NCI-H2196 (cell line): Measurements from ENCODE around the gene NUS1.
"Not testable (repeated sequence)": the region's sequence is repeated elsewhere in the genome, so short reads cannot be mapped to it uniquely, and the experiment has no call there.

Experiments used
- DNase-seq: peaks from one replicate; lab custom pipeline; 2025; ENCODE audit not compliant: unreplicated experiment; lab: John Stamatoyannopoulos, UW

Gene NUS1

GRCh38 chr6:117711369-117711768 is 36.1 kb downstream of the NUS1 start:
- DNase-seq: no peak

DNA sequence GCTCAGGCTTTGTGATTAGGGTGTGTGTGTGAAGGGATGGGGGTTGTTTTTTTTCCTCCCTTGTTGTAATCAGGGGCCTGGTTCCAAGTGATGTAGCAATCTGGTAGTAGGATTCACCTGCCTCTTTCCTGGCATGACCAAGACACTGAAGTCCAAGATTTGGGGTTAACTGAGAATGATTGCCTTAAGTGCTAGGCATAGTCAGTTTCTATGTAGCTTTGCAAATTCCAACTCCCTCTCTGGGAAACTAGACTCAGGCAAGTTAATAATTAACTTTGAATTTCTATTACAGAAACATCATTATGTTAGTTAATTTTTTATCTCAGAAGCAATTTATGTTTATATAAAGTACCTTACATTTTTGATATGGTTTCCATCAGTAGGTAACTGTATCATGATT is 43.6 kb downstream of the NUS1 start:
- no peak for DNase-seq

- DNase-seq: not testable (repeated sequence)
Observed at GRCh38 chr6:117721520-117721919, 46.3 kb downstream of the NUS1 start.

GRCh38 chr6:117728626-117729025 is 53.4 kb downstream of the NUS1 start:
- no peak for DNase-seq

- DNase-seq: no peak
Observed at GRCh38 chr6:117729613-117730012, 54.3 kb downstream of the NUS1 start.

DNA sequence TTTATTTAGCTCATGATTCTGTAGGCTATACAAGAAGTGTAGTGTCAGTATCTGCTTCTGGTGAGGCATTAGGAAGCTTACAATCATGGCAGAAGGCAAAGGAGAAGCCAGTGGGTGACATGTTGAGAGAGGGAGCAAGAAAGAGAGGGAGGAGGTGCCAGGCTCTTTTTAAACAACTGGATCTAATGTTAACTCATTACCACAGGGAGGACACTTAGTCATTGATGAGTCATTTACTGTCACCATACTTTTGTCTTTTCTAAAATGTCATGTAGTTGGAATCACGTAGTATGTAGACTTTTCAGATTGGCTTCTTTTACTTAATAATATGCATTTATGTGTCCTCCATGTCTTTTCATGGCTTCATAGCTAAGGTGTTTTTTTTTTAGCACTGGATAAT is 58.1 kb downstream of the NUS1 start:
- no peak for DNase-seq

DNA sequence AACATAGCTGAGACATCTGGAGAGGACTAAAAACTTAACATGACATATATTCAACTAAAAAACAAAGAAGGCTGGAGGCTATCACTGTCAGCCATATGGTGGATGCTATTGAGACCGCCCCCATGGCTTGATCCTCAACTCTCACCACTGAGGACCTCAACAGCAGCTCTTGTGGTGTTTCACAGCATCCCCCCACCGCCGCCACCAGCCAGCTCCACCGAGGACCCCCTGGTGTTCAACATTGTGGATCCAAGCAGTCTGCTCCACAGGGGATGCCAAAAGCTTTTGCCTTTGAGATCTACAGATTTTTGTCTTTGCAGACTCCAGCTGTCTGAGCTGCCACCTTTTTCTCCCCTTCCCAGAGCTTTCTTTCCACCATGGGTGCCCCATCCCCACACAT is 64.6 kb downstream of the NUS1 start:
- DNase-seq: no peak

DNA sequence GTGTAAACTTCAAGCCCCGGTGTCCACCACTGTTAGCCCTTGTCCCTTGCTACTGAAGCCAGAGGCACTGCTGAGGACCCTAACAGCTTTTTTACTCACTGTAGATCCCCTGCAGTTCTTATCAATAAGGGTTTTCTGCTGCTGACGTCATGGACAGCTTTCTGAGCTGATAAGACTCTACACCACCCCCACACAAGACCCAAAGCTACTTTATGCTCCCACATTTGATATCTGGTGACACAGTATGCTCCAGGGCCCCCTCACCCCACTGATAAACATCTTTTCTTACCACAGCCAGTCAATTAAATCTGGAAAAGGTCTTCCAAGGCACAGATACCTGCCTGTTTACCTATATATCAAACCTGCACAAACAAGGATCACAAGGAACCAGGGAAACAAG is 65.3 kb downstream of the NUS1 start:
- DNase-seq: no peak

DNA sequence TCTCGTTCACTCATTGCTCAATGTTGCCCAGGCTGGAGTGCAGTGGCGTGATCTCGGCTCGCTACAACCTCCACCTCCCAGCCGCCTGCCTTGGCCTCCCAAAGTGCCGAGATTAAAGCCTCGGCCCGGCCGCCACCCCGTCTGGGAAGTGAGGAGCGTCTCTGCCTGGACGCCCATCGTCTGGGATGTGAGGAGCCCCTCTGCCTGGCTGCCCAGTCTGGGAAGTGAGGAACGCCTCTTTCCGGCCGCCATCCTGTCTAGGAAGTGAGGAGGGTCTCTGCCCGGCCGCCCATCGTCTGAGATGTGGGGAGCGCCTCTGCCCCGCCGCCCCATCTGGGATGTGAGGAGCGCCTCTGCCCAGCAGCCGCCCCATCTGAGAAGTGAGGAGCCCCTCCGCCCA is 75.4 kb downstream of the NUS1 start:
- DNase-seq: not testable (repeated sequence)
